CD14-positive monocyte (primary cell): ENCODE results near the gene LARP4B. TPM values are rescaled to one million over a fixed set of nuclear protein-coding genes. Genes with fewer than 3 reads are reported as not detected.

Experiments
- DNase-seq, 3 donors: peaks; one replicate each; pipeline ENCODE4 v3.0.0-alpha.2; 2011 to 2022
- H2AFZ ChIP-seq: 2 replicates; pipeline ENCODE4 v1.6.0; 2012; ENCODE audit warnings: mild to moderate bottlenecking, low read depth, low read length, inconsistent platforms; ENCODE audit not compliant: insufficient read depth, poor library complexity, severe bottlenecking
- H3K27ac ChIP-seq, 2 donors: 1 replicate in 1 of 2; 2 replicates in 1 of 2; pipeline ENCODE4 v1.5.1; 2012 to 2013; ENCODE audit warnings: low read length in 2 of 2, control low read depth in 1 of 2, inconsistent platforms in 1 of 2, low read depth in 1 of 2, mild to moderate bottlenecking in 1 of 2
- H3K27me3 ChIP-seq, 2 donors: one replicate each; pipeline versions ENCODE4 v1.6.0 to v1.6.1; 2011 to 2013; ENCODE audit warnings: low read length in 2 of 2; ENCODE audit not compliant: control insufficient read depth in 2 of 2, insufficient read depth in 2 of 2
- H3K36me3 ChIP-seq, 2 donors: replicated peaks in 1 of 2; 1 replicate in 1 of 2; 2 replicates in 1 of 2; pipeline versions ENCODE4 v1.5.1 to v1.6.1; 2012 to 2013; ENCODE audit warnings: low read length in 2 of 2, control low read depth in 1 of 2, inconsistent platforms in 1 of 2, mild to moderate bottlenecking in 1 of 2; ENCODE audit not compliant: insufficient read depth in 2 of 2, control insufficient read depth in 1 of 2
- H3K4me1 ChIP-seq, 2 donors: 1 replicate in 1 of 2; 2 replicates in 1 of 2; pipeline versions ENCODE4 v1.5.1 to v1.6.1; 2012 to 2013; ENCODE audit warnings: low read length in 2 of 2, control low read depth in 1 of 2, inconsistent platforms in 1 of 2, mild to moderate bottlenecking in 1 of 2, moderate library complexity in 1 of 2; ENCODE audit not compliant: insufficient read depth in 2 of 2, control insufficient read depth in 1 of 2
- H3K4me2 ChIP-seq: replicated peaks from 2 replicates; pipeline ENCODE3; 2012; ENCODE audit warnings: low read length, moderate library complexity, mild to moderate bottlenecking; ENCODE audit not compliant: poor library complexity, severe bottlenecking; ENCODE audit errors: extremely low read depth
- H3K4me3 ChIP-seq, 3 experiments: fragments of 200-600 bp in 1 of 3; sonication (generic) in 1 of 3; replicated peaks in 1 of 3; 1 replicate in 2 of 3; 2 replicates in 1 of 3; pipeline ENCODE4 v1.5.1; 2011 to 2013; ENCODE audit warnings: low read length in 3 of 3, mild to moderate bottlenecking in 3 of 3, control low read depth in 2 of 3, low read depth in 2 of 3, inconsistent platforms in 1 of 3, moderate library complexity in 1 of 3
- H3K79me2 ChIP-seq: 2 replicates; pipeline ENCODE4 v1.6.0; 2012; ENCODE audit warnings: mild to moderate bottlenecking, control low read depth, inconsistent platforms, low read length, moderate library complexity; ENCODE audit not compliant: insufficient read depth
- H3K9ac ChIP-seq: 2 replicates; pipeline ENCODE4 v1.6.0; 2017; ENCODE audit warnings: low read length, mild to moderate bottlenecking; ENCODE audit not compliant: insufficient read depth, poor library complexity, severe bottlenecking
- H3K9me3 ChIP-seq, 2 donors: replicated peaks in 1 of 2; 1 replicate in 1 of 2; 2 replicates in 1 of 2; pipeline versions ENCODE4 v1.5.1 to v1.6.1; 2012 to 2013; ENCODE audit warnings: low read length in 2 of 2, control low read depth in 1 of 2; ENCODE audit not compliant: control insufficient read depth in 1 of 2, insufficient read depth in 1 of 2
- H4K20me1 ChIP-seq: 2 replicates; pipeline ENCODE4 v1.6.0; 2012; ENCODE audit warnings: mild to moderate bottlenecking, low read length, control low read depth, moderate library complexity; ENCODE audit not compliant: insufficient read depth
- H3K27ac Mint-ChIP-seq, 7 donors: one replicate each; pipeline ENCODE4 v1.8.0; 2020; ENCODE audit warnings: mild to moderate bottlenecking in 7 of 7, mixed read lengths in 7 of 7, moderate library complexity in 6 of 7, inconsistent platforms in 2 of 7
- H3K27me3 Mint-ChIP-seq, 3 donors: one replicate each; pipeline ENCODE4 v1.8.0; 2021 to 2022; ENCODE audit warnings: low read depth in 3 of 3, mild to moderate bottlenecking in 3 of 3, mixed read lengths in 3 of 3, moderate library complexity in 3 of 3, inconsistent platforms in 1 of 3
- H3K36me3 Mint-ChIP-seq, 2 donors: one replicate each; pipeline ENCODE4 v1.8.0; 2020; ENCODE audit warnings: mixed read lengths in 2 of 2, inconsistent platforms in 1 of 2, mild to moderate bottlenecking in 1 of 2
- H3K4me1 Mint-ChIP-seq: one replicate; pipeline ENCODE4 v1.8.0; 2020; ENCODE audit warnings: mild to moderate bottlenecking, mixed read lengths
- H3K4me3 Mint-ChIP-seq, 2 donors: one replicate each; pipeline ENCODE4 v1.8.0; 2020; ENCODE audit warnings: mild to moderate bottlenecking in 2 of 2, mixed read lengths in 2 of 2, moderate library complexity in 1 of 2
- H3K9me3 Mint-ChIP-seq, 7 donors: one replicate each; pipeline ENCODE4 v1.8.0; 2020 to 2022; ENCODE audit warnings: mixed read lengths in 7 of 7, mild to moderate bottlenecking in 6 of 7, moderate library complexity in 6 of 7, inconsistent platforms in 2 of 7
- CTCF ChIP-seq: fragments of 200-600 bp; IDR thresholded peaks from one replicate; pipeline ENCODE4 v1.8.0; 2022; ENCODE audit warnings: antibody characterized with exemption, mild to moderate bottlenecking
- WGBS: methylation state at CpG from one replicate; pipeline ENCODE4 v1.1.5; 2013; ENCODE audit warnings: missing lambda C conversion rate; ENCODE audit not compliant: insufficient coverage; 5-methylcytosine and 5-hydroxymethylcytosine counted together
- intact Hi-C, 2 donors: fragments of 100-400 bp; cut with micrococcal nuclease; formaldehyde crosslinking; loops; one replicate each; pipeline versions ENCODE4 v1.15.0 to v1.15.1; 2023
- polyA plus RNA-seq, 3 donors: library from polyadenylated mRNA; depleted of rRNA in 1 of 3; unstranded in 2 of 3; stranded (reverse) in 1 of 3; fragments of 300-500 nt in 2 of 3; fragments of >200 nt in 1 of 3; fragmentation: Illumina TruSeq in 2 of 3; gene quantifications; 1 replicate in 2 of 3; 2 replicates in 1 of 3; pipeline ENCODE4 v1.2.3, GENCODE V29; 2012 to 2021

LARP4B gene
- polyA plus RNA-seq, 3 donors, result 17.2 to 52.3 (median 33.0) TPM

- Mint-ChIP-seq H3K4me1 (peaks cover 9% of the 10 kb centered on the region), H3K4me3 (no peak overlapping the region), H3K36me3 (peaks cover 84 to 95% of the 10 kb centered on the region in 2 donors), H3K27ac (peak overlapping the region in 2 of 7 donors; percentile 50 to 58), H3K27me3 (no peaks in the 10 kb centered on the region), H3K9me3 (no peaks in the 10 kb centered on the region)
- no peak for TF ChIP-seq CTCF
- no peak for DNase-seq
- 100% methylated on average over 9 of the region's 9 CpGs for WGBS
- peaks cover 89 to 98% of the 10 kb centered on the region in 2 donors for H3K36me3 ChIP-seq
- peaks cover 89% of the 10 kb centered on the region for H4K20me1 ChIP-seq
- H3K9me3 ChIP-seq, result no peaks in the 10 kb centered on the region
- intact Hi-C loops, result no loop called here
- H2AFZ ChIP-seq, result no peak overlapping the region
- H3K4me3 ChIP-seq, result no peak overlapping the region
- no peak overlapping the region for H3K4me2 ChIP-seq
- H3K27me3 ChIP-seq, result no peaks in the 10 kb centered on the region
- peaks cover 2 to 7% of the 10 kb centered on the region in 2 donors for H3K4me1 ChIP-seq
- no peak overlapping the region for H3K9ac ChIP-seq
- H3K79me2 ChIP-seq, result peaks cover 18% of the 10 kb centered on the region
- no peak overlapping the region for H3K27ac ChIP-seq
These were observed 103.3 kb downstream of the LARP4B start for GRCh38 chr10:828191-828590.

- Mint-ChIP-seq H3K36me3 (peaks cover 83 to 98% of the 10 kb centered on the region in 2 donors), H3K9me3 (peaks cover 0 to 2% (median 0%) of the 10 kb centered on the region in 7 donors), H3K27ac (peak overlapping the region in 1 of 7 donors; percentile 47), H3K4me3 (no peak overlapping the region), H3K4me1 (peaks cover 30% of the 10 kb centered on the region), H3K27me3 (peaks cover 0 to 2% (median 0%) of the 10 kb centered on the region in 3 donors)
- Histone ChIP-seq H3K79me2 (peaks cover 6% of the 10 kb centered on the region), H3K9me3 (no peaks in the 10 kb centered on the region), H3K27me3 (no peaks in the 10 kb centered on the region), H3K4me3 (no peak overlapping the region), H4K20me1 (peaks cover 86% of the 10 kb centered on the region), H3K36me3 (peaks cover 89 to 100% of the 10 kb centered on the region in 2 donors), H2AFZ (no peak overlapping the region), H3K9ac (no peak overlapping the region), H3K4me2 (no peak overlapping the region), H3K4me1 (peaks cover 20 to 23% of the 10 kb centered on the region in 2 donors), H3K27ac (no peak overlapping the region)
- intact Hi-C loops, result no loop called here
- TF ChIP-seq CTCF, result no peak
- DNase-seq, result no peak
- 100% methylated on average over 1 of the region's 7 CpGs for WGBS
These were observed 106.6 kb downstream of the LARP4B start for GRCh38 chr10:824946-825345.
